Activated T-helper 17 cell treated with anti-CD3 and anti-CD28 coated beads, Interleukin-2, amount 50 U/mL, for 72 hours (primary cell): ENCODE results near the gene FILIP1. TPM values are rescaled to one million over a fixed set of nuclear protein-coding genes. Genes with fewer than 3 reads are reported as not detected.
A peak's percentile ranks its signal among the peaks of the same experiment; 100 is the strongest.

Source experiments
- ATAC-seq: fragments of 150-1000 bp; cut with Tn5 transposase; replicated peaks from 2 replicates; pipeline ENCODE4 v1.10.0; 2021; ENCODE audit warnings: mild to moderate bottlenecking, moderate library complexity
- H3K27ac Mint-ChIP-seq: one replicate; pipeline ENCODE4 v1.8.0; 2022; ENCODE audit warnings: mixed read lengths
- H3K27me3 Mint-ChIP-seq: one replicate; pipeline ENCODE4 v1.8.0; 2022; ENCODE audit warnings: mixed read lengths
- H3K36me3 Mint-ChIP-seq: one replicate; pipeline ENCODE4 v1.8.0; 2022; ENCODE audit warnings: low read depth, mild to moderate bottlenecking, mixed read lengths
- H3K4me1 Mint-ChIP-seq: one replicate; pipeline ENCODE4 v1.8.0; 2022; ENCODE audit warnings: mixed read lengths
- H3K4me3 Mint-ChIP-seq: one replicate; pipeline ENCODE4 v1.8.0; 2022; ENCODE audit warnings: mild to moderate bottlenecking, mixed read lengths
- H3K9me3 Mint-ChIP-seq: one replicate; pipeline ENCODE4 v1.8.0; 2022; ENCODE audit warnings: mixed read lengths
- total RNA-seq, 2 donors: library from RNA; stranded (reverse); gene quantifications; one replicate each; pipeline ENCODE4 v1.2.3, GENCODE V29; 2022

The FILIP1 gene
- total RNA-seq, 2 donors from 2014 or later: not detected

DNA sequence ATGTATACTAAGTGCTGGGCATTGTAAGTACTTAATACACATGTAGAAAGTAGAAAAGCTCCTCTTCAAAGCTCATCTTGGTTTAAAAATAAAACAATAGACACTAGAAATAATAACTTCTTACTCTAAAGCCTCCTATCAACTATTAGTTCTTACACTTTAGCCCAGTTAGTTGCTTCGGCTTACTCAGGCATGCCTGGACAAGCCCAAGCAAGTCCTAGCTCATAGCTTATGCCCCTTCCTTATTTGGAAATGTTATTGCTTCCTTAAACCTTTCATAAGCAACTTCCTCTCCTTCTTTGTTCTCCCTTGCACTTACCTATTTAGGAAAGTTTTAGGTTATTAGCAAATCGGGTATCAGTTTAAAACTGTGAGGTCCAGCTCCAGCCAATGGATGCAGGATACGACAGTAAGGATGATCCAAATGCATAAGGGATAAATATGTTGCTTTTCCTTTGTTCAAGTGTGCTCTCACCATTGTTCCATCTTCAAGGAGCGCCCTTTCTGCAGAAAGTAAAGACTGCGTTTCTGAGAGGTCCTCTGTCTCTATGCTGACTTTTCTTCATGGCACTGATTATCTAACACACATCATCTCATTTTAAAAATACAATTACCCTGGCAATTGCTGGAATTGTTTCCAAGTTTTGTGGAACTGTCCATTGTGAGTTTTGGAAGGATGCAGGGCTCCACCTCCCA lies 221.3 kb downstream of the FILIP1 start:
- Mint-ChIP-seq H3K27me3 (no peaks in the 10 kb centered on the region), H3K4me3 (peak overlapping the region; percentile 23), H3K9me3 (no peaks in the 10 kb centered on the region), H3K36me3 (peaks cover 63% of the 10 kb centered on the region), H3K27ac (peak overlapping the region; percentile 88), H3K4me1 (peaks cover 63% of the 10 kb centered on the region)
- no peak for ATAC-seq

DNA sequence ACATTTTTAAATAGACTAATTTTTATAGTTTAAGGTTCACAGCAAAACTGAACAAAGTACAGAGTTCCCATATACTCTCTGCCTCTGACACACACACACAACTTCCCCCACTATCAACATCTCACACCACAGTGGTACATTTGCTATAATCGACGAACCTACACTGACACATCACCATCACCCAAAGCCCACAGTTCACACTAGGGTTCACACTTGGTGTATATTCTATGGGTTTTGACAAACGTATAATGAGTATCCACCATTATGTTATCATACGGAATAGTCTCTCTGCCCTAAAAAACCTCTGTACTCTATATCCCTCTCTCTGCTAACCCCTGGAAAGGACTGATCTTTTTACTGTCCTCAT lies 224.6 kb downstream of the FILIP1 start:
- H3K4me1 Mint-ChIP-seq: peaks cover 38% of the 10 kb centered on the region
- no peak overlapping the region for H3K4me3 Mint-ChIP-seq
- H3K27me3 Mint-ChIP-seq: no peaks in the 10 kb centered on the region

DNA sequence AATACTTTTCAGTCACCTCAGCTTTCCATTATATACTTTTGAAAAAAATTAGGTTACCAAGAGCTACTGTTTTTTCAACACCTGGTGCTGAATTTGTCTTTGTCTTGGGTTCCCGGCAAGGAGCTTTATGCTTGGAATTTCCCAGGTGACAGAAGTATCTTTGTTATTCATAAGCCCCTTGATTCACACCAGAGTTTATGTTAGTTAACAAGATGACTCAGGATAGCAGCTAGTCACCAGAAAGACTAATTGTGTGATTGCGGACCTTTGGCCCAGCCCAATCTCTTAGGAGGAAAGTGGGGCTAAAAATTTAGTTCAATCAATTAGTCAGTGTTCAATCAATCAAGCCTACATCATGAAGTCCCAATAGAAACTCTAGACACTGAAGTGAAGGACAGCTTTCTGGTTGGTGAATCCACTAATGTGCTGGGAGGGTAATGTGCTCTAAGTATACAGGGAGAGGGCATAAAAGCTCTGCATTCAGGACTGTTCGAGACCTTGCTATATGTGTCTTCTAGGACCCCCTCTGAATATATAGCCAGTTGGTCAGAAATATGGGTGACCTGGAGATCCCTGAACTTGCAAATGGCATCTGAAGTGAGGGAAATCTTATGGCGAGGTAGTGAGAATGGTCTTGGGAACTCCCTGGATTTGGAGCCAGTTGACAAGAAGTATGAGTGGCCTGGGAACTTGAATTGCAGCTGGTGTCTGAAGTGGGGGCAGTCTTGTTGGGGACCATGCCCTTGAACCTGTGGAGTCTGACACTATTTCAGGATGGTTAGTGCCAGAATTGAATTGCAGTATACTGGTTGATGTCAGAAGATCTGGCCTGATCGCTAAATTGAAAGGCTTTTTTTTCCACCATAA lies 225.2 kb downstream of the FILIP1 start:
- peak; percentile 91 for ATAC-seq
- Mint-ChIP-seq H3K4me3 (peak overlapping the region; percentile 44), H3K4me1 (peaks cover 34% of the 10 kb centered on the region), H3K27ac (peak overlapping the region; percentile 21), H3K27me3 (no peaks in the 10 kb centered on the region), H3K9me3 (no peaks in the 10 kb centered on the region), H3K36me3 (peaks cover 64% of the 10 kb centered on the region)

More for the DNA sequence above, 224.6 kb downstream of the FILIP1 start:
- Mint-ChIP-seq H3K9me3 (no peaks in the 10 kb centered on the region), H3K27ac (peak overlapping the region; percentile 21), H3K36me3 (peaks cover 63% of the 10 kb centered on the region)
- ATAC-seq: no peak

DNA sequence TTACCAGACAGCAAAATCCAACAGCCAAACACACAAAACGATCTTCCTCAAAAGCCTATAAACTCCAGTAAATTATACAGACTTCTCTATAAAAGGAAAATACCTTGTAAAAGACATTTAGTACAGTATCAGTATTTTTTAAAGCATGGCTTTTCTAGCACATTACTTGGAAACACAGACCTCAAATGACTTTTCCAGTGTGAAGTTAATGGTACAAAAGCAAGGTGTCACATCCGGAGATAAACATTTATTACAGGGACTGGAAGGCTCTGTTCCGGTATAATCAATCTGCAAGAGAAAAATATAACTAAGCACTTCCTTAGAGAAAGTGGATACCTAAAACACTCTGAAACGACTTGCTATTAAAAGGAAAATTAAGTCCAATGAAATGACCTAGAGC lies 226.1 kb downstream of the FILIP1 start:
- H3K27ac Mint-ChIP-seq: peak overlapping the region; percentile 21
- no peaks in the 10 kb centered on the region for H3K9me3 Mint-ChIP-seq
- peaks cover 27% of the 10 kb centered on the region for H3K4me1 Mint-ChIP-seq
- no peaks in the 10 kb centered on the region for H3K27me3 Mint-ChIP-seq
- peak overlapping the region; percentile 17 for H3K4me3 Mint-ChIP-seq
- no peak for ATAC-seq
- peaks cover 65% of the 10 kb centered on the region for H3K36me3 Mint-ChIP-seq

DNA sequence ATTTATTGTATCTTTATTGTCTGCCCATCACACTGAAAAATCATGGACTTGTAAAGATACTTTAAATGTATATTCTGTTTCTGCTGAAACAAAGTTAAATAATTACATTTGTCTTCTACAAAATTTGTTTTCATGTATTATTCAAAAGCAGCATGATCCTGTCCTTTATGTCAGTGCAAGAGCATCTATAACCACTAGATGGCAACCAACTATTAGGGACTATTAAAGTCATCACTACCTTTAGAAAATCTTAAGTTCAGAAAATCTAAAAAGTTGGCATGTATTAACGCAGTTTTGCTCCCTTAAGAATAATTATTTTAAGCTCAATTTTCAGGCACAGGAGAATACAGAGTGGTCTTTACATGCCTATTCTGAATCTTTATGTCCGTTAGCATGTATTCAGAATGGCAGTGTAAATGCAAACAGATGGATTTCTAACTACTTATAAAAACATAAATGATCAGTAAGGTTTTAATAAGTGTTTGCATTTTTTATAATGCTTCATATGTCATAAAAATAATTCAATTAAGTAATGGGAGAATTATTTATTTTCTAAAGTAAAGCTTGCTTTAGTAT lies 226.8 kb downstream of the FILIP1 start:
- Mint-ChIP-seq H3K4me1 (peaks cover 20% of the 10 kb centered on the region), H3K27me3 (no peaks in the 10 kb centered on the region), H3K36me3 (peaks cover 65% of the 10 kb centered on the region), H3K27ac (peak overlapping the region; percentile 30), H3K4me3 (no peak overlapping the region), H3K9me3 (no peaks in the 10 kb centered on the region)
- peak; percentile 43 for ATAC-seq

DNA sequence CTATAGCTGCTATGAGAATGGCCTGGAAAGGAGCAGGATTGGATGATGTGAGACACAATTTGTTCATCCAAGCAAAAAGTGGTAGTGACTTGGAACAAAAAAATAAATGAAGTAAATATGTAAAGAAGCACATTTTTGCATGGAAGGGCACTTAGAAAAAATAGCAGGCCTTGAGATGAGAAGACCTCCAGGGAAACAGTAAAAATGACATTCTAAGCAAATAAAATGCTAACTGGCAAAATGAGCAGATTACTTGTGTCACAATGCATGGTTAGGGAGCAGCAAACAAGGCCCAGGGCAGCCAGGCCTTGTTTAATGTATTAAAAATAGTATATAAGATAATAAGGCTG lies 230.2 kb downstream of the FILIP1 start:
- H3K27ac Mint-ChIP-seq: peak overlapping the region; percentile 34
- H3K36me3 Mint-ChIP-seq: peaks cover 83% of the 10 kb centered on the region
- H3K4me3 Mint-ChIP-seq: no peak overlapping the region
- no peaks in the 10 kb centered on the region for H3K27me3 Mint-ChIP-seq
- peaks cover 6% of the 10 kb centered on the region for H3K4me1 Mint-ChIP-seq
- no peaks in the 10 kb centered on the region for H3K9me3 Mint-ChIP-seq
- ATAC-seq: no peak

DNA sequence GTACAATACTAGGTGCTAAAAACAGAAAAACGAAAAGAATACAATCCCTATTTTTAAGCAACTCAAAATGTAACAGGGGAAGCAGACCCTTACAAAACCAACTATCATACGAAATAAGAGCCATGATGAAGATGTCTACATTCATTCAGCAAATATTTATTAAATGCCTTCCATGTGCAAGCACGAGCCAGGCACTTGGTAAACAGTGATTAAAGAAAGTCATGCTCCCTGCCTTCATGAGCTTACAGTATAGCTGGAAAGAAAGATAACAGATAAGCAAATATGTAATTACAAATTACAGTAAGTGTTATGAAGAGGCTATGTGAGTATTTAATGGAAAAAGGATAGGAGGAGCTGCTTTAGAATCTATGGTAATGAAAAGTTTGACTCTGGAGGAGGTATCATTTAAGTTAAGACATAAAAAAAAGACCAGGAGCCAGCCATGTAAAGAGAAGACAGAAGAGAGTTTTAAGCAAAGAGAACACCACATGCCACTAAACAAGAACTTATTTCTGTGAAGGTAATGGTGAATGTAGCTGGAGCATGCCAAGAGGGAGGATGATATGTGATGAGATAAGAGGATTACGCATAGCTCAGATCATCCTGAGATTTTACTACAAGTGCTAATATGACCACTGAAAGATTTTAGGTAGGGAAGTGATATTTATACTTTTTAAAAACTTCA lies 230.7 kb downstream of the FILIP1 start:
- no peaks in the 10 kb centered on the region for H3K9me3 Mint-ChIP-seq
- H3K4me1 Mint-ChIP-seq: peaks cover 3% of the 10 kb centered on the region
- H3K4me3 Mint-ChIP-seq: no peak overlapping the region
- peaks cover 86% of the 10 kb centered on the region for H3K36me3 Mint-ChIP-seq
- ATAC-seq: no peak
- no peaks in the 10 kb centered on the region for H3K27me3 Mint-ChIP-seq
- peak overlapping the region; percentile 34 for H3K27ac Mint-ChIP-seq

DNA sequence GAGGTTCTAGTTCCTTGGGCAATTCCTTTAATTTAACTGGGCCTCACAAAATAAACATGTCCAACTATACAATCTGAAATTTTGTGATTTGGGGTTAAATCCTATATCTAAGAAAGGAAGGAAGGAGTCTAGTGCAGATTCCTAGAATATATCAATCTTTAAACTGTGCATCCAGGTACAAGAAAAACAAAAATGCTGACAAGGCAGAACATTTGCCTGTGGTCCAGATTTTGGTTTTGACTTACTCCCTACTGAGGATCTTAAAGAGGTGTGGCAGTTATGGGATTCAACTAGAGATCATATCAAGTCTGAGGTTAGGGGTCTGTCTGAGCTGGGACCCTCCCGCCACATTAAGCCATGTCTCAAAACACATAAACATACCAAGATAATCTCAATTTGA lies 232.3 kb downstream of the FILIP1 start:
- no peak overlapping the region for H3K4me3 Mint-ChIP-seq
- no peaks in the 10 kb centered on the region for H3K27me3 Mint-ChIP-seq
- H3K9me3 Mint-ChIP-seq: no peaks in the 10 kb centered on the region
- H3K36me3 Mint-ChIP-seq: peaks cover 94% of the 10 kb centered on the region
- no peak for ATAC-seq
- no peak overlapping the region for H3K27ac Mint-ChIP-seq
- no peaks in the 10 kb centered on the region for H3K4me1 Mint-ChIP-seq

DNA sequence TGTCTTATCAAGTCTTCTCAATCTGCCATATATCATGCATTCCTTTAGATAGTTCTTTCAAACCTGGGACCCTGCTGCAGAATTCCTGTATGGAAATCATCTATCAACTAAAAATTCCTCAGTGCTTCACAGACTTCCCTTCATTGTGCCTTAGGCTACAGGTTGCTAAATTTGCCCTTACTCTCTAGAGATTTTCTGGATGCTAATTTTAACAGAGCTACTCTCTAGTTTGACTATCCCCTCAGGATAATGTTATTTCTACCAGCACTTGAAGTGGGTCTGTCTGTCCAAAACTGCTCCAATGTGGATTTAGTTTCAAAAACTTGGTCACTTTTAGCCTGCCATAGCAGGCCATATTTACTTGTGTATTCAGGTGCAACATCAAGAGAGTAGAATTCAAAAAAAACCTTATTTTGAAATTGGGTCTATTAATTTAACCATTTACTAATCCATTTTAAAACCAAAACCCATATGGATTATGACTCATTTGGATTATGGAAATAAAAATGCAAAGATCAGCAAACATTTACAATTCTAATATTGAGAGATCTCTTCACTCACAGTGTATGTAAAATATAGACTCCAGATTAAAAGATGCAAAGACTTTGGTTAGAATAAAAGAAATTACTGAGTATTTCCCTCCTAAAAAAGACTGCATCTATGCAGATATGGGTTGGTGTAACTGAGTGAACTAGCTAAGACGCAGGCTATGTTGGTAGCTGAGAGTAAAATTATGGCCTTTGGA lies 236.1 kb downstream of the FILIP1 start:
- Mint-ChIP-seq H3K9me3 (no peaks in the 10 kb centered on the region), H3K36me3 (peaks cover 93% of the 10 kb centered on the region), H3K4me1 (no peaks in the 10 kb centered on the region), H3K27me3 (no peaks in the 10 kb centered on the region), H3K4me3 (no peak overlapping the region), H3K27ac (no peak overlapping the region)
- ATAC-seq: no peak

DNA sequence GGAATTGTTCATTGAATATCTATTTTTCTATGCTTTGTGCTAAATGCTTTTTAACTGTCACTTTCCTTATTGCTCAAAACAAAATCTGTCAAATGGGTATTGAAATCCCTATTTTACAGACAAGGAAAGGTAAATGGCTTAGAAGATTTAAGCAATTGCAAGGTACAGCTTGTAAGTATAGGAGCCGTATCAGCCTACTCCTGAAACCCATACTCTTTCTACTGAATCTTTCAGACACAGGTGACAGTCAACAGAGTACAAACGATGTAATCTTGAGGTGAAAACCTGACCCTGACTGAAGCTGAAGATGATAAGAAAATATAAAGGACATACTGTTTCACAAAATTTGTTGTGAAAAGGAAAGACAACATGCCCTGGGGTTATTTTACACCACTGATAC lies 243.0 kb downstream of the FILIP1 start:
- H3K36me3 Mint-ChIP-seq: peaks cover 29% of the 10 kb centered on the region
- no peak overlapping the region for H3K4me3 Mint-ChIP-seq
- H3K4me1 Mint-ChIP-seq: no peaks in the 10 kb centered on the region
- H3K27me3 Mint-ChIP-seq: peaks cover 12% of the 10 kb centered on the region
- ATAC-seq: peak; percentile 54
- H3K27ac Mint-ChIP-seq: no peak overlapping the region
- H3K9me3 Mint-ChIP-seq: peaks cover 1% of the 10 kb centered on the region

DNA sequence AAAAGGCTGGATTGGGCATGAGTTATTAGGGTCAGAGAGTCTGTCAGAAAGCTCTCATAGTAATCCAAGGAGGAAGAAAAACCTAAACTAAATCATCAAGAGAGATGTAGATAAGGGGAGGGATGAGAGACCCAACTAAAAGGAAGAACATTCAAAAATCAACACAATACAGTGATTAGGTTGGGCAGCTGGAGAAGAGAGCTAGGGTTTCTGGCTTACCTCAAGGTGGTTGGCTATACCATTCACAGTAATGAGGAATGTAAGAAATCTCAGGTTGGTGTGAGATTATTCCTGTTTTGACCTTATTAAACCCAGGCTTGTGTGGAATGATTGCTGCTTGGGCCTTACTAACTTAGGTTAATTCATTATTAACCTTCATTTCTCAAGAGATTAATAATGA lies 243.8 kb downstream of the FILIP1 start:
- Mint-ChIP-seq H3K4me3 (no peak overlapping the region), H3K27ac (peak overlapping the region; percentile 25), H3K4me1 (no peaks in the 10 kb centered on the region), H3K27me3 (peaks cover 14% of the 10 kb centered on the region), H3K36me3 (peaks cover 22% of the 10 kb centered on the region), H3K9me3 (peaks cover 3% of the 10 kb centered on the region)
- no peak for ATAC-seq

DNA sequence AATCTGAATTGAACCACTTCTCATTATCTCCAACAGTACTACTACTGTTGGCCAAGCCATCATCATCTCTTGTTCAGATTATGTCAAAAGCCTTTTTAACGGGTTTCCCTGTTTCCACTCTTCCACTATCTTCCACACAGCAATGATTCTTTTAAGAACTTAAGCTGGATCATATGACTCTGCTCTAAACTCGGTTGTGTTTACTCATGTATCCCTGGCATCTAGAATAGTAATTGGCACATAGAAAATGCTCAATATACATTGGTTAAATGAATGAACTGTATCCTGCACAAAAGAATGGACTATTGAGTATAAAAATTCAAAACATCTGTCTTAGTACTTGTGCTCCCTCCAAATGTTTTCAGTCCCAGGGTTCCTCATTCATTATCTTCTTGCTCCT lies 247.2 kb downstream of the FILIP1 start:
- Mint-ChIP-seq H3K36me3 (peaks cover 14% of the 10 kb centered on the region), H3K4me1 (peaks cover 1% of the 10 kb centered on the region), H3K27me3 (peaks cover 14% of the 10 kb centered on the region), H3K9me3 (peaks cover 3% of the 10 kb centered on the region), H3K27ac (no peak overlapping the region), H3K4me3 (no peak overlapping the region)
- no peak for ATAC-seq

DNA sequence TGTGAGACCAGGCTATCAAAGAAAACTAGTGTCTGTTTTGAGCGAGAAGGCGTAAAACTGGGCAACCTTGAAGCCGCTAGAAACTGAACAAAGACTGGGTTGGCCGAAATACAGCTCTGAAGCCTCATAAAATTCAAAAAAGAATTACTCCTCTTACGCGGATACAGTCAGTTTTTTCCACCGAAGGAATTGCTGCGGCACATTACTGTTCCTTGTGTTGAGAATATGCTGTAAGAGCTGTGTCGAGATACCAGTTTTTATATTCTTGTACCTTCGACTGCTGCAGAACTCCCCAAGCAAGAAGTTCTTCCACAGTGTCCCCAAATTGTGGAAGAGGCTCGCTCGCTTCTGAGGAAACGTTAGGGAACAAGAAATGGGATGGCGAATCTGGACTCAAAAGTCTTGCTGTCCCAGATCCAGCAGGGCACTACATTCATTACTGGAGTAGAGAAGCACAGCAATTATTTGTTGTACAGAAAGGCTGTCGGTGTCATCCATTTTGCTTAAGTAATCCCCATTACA lies 249.5 kb downstream of the FILIP1 start:
- peak overlapping the region; percentile 85 for H3K4me3 Mint-ChIP-seq
- peaks cover 14% of the 10 kb centered on the region for H3K27me3 Mint-ChIP-seq
- ATAC-seq: no peak
- peaks cover 37% of the 10 kb centered on the region for H3K36me3 Mint-ChIP-seq
- peaks cover 3% of the 10 kb centered on the region for H3K9me3 Mint-ChIP-seq
- peaks cover 9% of the 10 kb centered on the region for H3K4me1 Mint-ChIP-seq
- H3K27ac Mint-ChIP-seq: peak overlapping the region; percentile 93
